HG02852 (cell line): ENCODE measurements around the gene AHCYL2.
"Not testable (repeated sequence)": the region's sequence is repeated elsewhere in the genome, so short reads cannot be mapped to it uniquely, and the experiment has no call there.

Experiments used
- ATAC-seq: cut with Tn5 transposase; IDR thresholded peaks from one replicate; pipeline ENCODE4 v1.9.1; 2021; ENCODE audit warnings: mild to moderate bottlenecking, moderate library complexity; ENCODE audit not compliant: unreplicated experiment

The AHCYL2 gene

GRCh38 chr7:129240119-129240820, 15.4 kb downstream of the AHCYL2 start:
- no peak for ATAC-seq

- ATAC-seq = no peak
Measured at GRCh38 chr7:129244220-129244619, 19.4 kb downstream of the AHCYL2 start.

GRCh38 chr7:129245533-129245932, 20.7 kb downstream of the AHCYL2 start:
- no peak for ATAC-seq

GRCh38 chr7:129247087-129247486, 22.3 kb downstream of the AHCYL2 start:
- no peak for ATAC-seq

- no peak for ATAC-seq
Measured at GRCh38 chr7:129252128-129252527, 27.3 kb downstream of the AHCYL2 start.

- ATAC-seq = not testable (repeated sequence)
Measured at GRCh38 chr7:129252603-129253002, 27.8 kb downstream of the AHCYL2 start.

- no peak for ATAC-seq
Measured at GRCh38 chr7:129255800-129256199, 31.0 kb downstream of the AHCYL2 start.

- ATAC-seq = no peak
Measured at GRCh38 chr7:129256221-129256620, 31.4 kb downstream of the AHCYL2 start.

- no peak for ATAC-seq
Measured at GRCh38 chr7:129257168-129257567, 32.3 kb downstream of the AHCYL2 start.

GRCh38 chr7:129258649-129259389, 34.0 kb downstream of the AHCYL2 start:
- ATAC-seq = no peak

- ATAC-seq = no peak
Measured at GRCh38 chr7:129262324-129262723, 37.5 kb downstream of the AHCYL2 start.

- no peak for ATAC-seq
Measured at GRCh38 chr7:129263168-129263567, 38.3 kb downstream of the AHCYL2 start.

GRCh38 chr7:129264534-129264933, 39.7 kb downstream of the AHCYL2 start:
- ATAC-seq = no peak

GRCh38 chr7:129265328-129265727, 40.5 kb downstream of the AHCYL2 start:
- ATAC-seq = no peak

- ATAC-seq = no peak
Measured at GRCh38 chr7:129266181-129266580, 41.4 kb downstream of the AHCYL2 start.

GRCh38 chr7:129270077-129270476, 45.2 kb downstream of the AHCYL2 start:
- no peak for ATAC-seq

- ATAC-seq = no peak
Measured at GRCh38 chr7:129271500-129272355, 46.9 kb downstream of the AHCYL2 start.

- no peak for ATAC-seq
Measured at GRCh38 chr7:129273936-129274335, 49.1 kb downstream of the AHCYL2 start.

GRCh38 chr7:129277629-129278028, 52.8 kb downstream of the AHCYL2 start:
- no peak for ATAC-seq

- ATAC-seq = no peak
Measured at GRCh38 chr7:129278688-129279087, 53.9 kb downstream of the AHCYL2 start.

- ATAC-seq = no peak
Measured at GRCh38 chr7:129279757-129280156, 54.9 kb downstream of the AHCYL2 start.
